ENCODE results near the gene HS6ST3.

The HS6ST3 gene

DNA sequence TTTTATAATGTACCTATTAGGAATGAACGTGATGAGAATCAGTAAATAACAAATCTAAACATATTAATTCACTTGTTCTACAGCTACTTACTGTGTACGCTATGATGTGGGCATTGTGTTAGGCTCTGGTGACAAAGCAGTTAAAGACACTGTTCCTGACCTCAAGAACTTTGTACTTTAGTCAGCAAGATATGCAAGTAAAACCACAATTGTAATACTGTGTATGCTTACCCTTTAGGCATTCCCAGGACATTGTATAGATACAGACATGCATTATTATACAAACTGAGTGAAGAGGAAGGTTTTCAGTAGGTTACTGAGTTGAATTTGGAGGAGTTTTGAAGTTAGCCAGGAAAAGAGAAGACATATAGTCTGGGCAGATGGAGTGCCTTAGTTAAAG is 435.8 kb downstream of the HS6ST3 start:
- H3K4me3 ChIP-seq (ENCODE audit: extremely low read depth, insufficient read depth, low read length, poor library complexity, severe bottlenecking), result no peak overlapping the region
- 100% methylated on average over 1 of the region's 2 CpGs; no CpG with 5 or more reads in 1 of the 2 experiments for WGBS, 2 experiments (ENCODE audit: insufficient coverage in 2 of 2)
- no peaks in the 10 kb centered on the region for H3K4me1 ChIP-seq (ENCODE audit: control insufficient read depth, insufficient read depth, low read length, poor library complexity, severe bottlenecking)
- no peaks in the 10 kb centered on the region for H3K9me3 ChIP-seq (ENCODE audit: control insufficient read depth, low read length)
- no peak overlapping the region for H3K27ac ChIP-seq (ENCODE audit: low read depth, low read length, severe bottlenecking)
- no peaks in the 10 kb centered on the region for H3K36me3 ChIP-seq (ENCODE audit: control insufficient read depth, insufficient read depth, low read length)

DNA sequence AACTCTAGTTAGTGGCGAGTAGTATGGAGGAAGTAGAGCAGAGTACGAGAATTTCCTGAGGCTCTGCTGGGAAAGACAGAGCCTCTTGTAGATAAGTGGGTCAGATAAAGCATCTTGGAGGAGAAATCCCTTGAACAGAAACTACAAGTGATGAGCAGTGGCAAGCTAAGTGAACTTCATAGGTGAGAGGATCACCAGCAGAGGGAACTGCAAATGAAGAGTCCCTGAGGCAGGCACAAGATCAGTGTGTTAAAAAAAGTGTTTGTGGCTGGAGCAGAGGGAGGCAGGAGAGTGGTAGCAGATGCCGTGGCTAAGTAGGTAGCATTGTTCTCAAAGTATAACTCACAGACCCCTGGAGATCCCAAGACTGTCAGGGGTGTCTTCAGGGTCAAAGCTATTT is 437.6 kb downstream of the HS6ST3 start:
- WGBS, 2 experiments (ENCODE audit: insufficient coverage in 2 of 2), result 80 to 91% methylated on average over 1 to 3 of the region's 3 CpGs
- Histone ChIP-seq H3K4me1 (ENCODE audit: control insufficient read depth, insufficient read depth, low read length, poor library complexity, severe bottlenecking) (no peaks in the 10 kb centered on the region), H3K27ac (ENCODE audit: low read depth, low read length, severe bottlenecking) (no peak overlapping the region), H3K4me3 (ENCODE audit: extremely low read depth, insufficient read depth, low read length, poor library complexity, severe bottlenecking) (no peak overlapping the region), H3K36me3 (ENCODE audit: control insufficient read depth, insufficient read depth, low read length) (no peaks in the 10 kb centered on the region), H3K9me3 (ENCODE audit: control insufficient read depth, low read length) (no peaks in the 10 kb centered on the region)

- Histone ChIP-seq H3K4me1 (ENCODE audit: control insufficient read depth, insufficient read depth, low read length, poor library complexity, severe bottlenecking) (no peaks in the 10 kb centered on the region), H3K27ac (ENCODE audit: low read depth, low read length, severe bottlenecking) (no peak overlapping the region), H3K9me3 (ENCODE audit: control insufficient read depth, low read length) (no peaks in the 10 kb centered on the region), H3K4me3 (ENCODE audit: extremely low read depth, insufficient read depth, low read length, poor library complexity, severe bottlenecking) (no peak overlapping the region), H3K36me3 (ENCODE audit: control insufficient read depth, insufficient read depth, low read length) (no peaks in the 10 kb centered on the region)
- WGBS, 2 experiments (ENCODE audit: insufficient coverage in 2 of 2), result 100% methylated on average over 1 of the region's 2 CpGs; no CpG with 5 or more reads in 1 of the 2 experiments
These were observed 442.9 kb downstream of the HS6ST3 start for GRCh38 chr13:96532804-96533203.

- H3K27ac ChIP-seq (ENCODE audit: low read depth, low read length, severe bottlenecking), result no peak overlapping the region
- H3K9me3 ChIP-seq (ENCODE audit: control insufficient read depth, low read length), result no peaks in the 10 kb centered on the region
- 85 to 87% methylated on average over 6 to 7 of the region's 7 CpGs for WGBS, 2 experiments (ENCODE audit: insufficient coverage in 2 of 2)
- H3K4me1 ChIP-seq (ENCODE audit: control insufficient read depth, insufficient read depth, low read length, poor library complexity, severe bottlenecking), result no peaks in the 10 kb centered on the region
- H3K4me3 ChIP-seq (ENCODE audit: extremely low read depth, insufficient read depth, low read length, poor library complexity, severe bottlenecking), result no peak overlapping the region
- H3K36me3 ChIP-seq (ENCODE audit: control insufficient read depth, insufficient read depth, low read length), result no peaks in the 10 kb centered on the region
These were observed 443.5 kb downstream of the HS6ST3 start for GRCh38 chr13:96533408-96533807.

DNA sequence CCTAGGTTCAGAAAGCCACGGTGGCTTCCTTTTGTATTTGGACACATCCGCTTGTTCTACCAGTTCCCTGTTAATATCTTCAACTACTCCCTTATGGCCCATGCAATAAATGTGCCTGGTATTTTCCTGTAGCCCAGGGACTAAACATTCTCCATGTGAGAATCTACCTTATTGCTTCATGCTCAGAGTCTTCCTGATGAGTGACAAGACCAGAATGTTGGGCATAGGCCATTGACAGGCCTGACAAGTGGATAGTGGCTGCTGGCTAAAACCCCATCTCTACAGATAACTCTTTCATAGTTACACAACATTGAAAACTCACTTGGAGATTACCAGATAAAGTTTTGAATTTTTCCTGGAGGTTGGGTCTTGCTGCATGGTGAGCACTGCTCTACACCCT is 449.9 kb downstream of the HS6ST3 start:
- WGBS, 2 experiments (ENCODE audit: insufficient coverage in 2 of 2), result 100% methylated on average over 2 of the region's 2 CpGs; no CpG with 5 or more reads in 1 of the 2 experiments
- H3K27ac ChIP-seq (ENCODE audit: low read depth, low read length, severe bottlenecking), result no peak overlapping the region
- H3K4me1 ChIP-seq (ENCODE audit: control insufficient read depth, insufficient read depth, low read length, poor library complexity, severe bottlenecking), result no peaks in the 10 kb centered on the region

GRCh38 chr13:96540670-96541069 is 450.8 kb downstream of the HS6ST3 start:
- Histone ChIP-seq H3K4me3 (ENCODE audit: extremely low read depth, insufficient read depth, low read length, poor library complexity, severe bottlenecking) (no peak overlapping the region), H3K27ac (ENCODE audit: low read depth, low read length, severe bottlenecking) (no peak overlapping the region), H3K36me3 (ENCODE audit: control insufficient read depth, insufficient read depth, low read length) (no peaks in the 10 kb centered on the region), H3K4me1 (ENCODE audit: control insufficient read depth, insufficient read depth, low read length, poor library complexity, severe bottlenecking) (no peaks in the 10 kb centered on the region), H3K9me3 (ENCODE audit: control insufficient read depth, low read length) (no peaks in the 10 kb centered on the region)
- WGBS, 2 experiments (ENCODE audit: insufficient coverage in 2 of 2), result 93 to 100% methylated on average over 1 to 2 of the region's 3 CpGs

More for the DNA sequence above, 449.9 kb downstream of the HS6ST3 start:
- H3K9me3 ChIP-seq (ENCODE audit: control insufficient read depth, low read length), result no peaks in the 10 kb centered on the region
- no peaks in the 10 kb centered on the region for H3K36me3 ChIP-seq (ENCODE audit: control insufficient read depth, insufficient read depth, low read length)
- H3K4me3 ChIP-seq (ENCODE audit: extremely low read depth, insufficient read depth, low read length, poor library complexity, severe bottlenecking), result no peak overlapping the region

- H3K4me1 ChIP-seq (ENCODE audit: control insufficient read depth, insufficient read depth, low read length, poor library complexity, severe bottlenecking), result no peaks in the 10 kb centered on the region
- no peak overlapping the region for H3K4me3 ChIP-seq (ENCODE audit: extremely low read depth, insufficient read depth, low read length, poor library complexity, severe bottlenecking)
- 67 to 96% methylated on average over 1 to 2 of the region's 2 CpGs for WGBS, 2 experiments (ENCODE audit: insufficient coverage in 2 of 2)
- H3K36me3 ChIP-seq (ENCODE audit: control insufficient read depth, insufficient read depth, low read length), result no peaks in the 10 kb centered on the region
- H3K9me3 ChIP-seq (ENCODE audit: control insufficient read depth, low read length), result no peaks in the 10 kb centered on the region
- H3K27ac ChIP-seq (ENCODE audit: low read depth, low read length, severe bottlenecking), result no peak overlapping the region
These were observed 453.1 kb downstream of the HS6ST3 start for GRCh38 chr13:96542986-96543385.

DNA sequence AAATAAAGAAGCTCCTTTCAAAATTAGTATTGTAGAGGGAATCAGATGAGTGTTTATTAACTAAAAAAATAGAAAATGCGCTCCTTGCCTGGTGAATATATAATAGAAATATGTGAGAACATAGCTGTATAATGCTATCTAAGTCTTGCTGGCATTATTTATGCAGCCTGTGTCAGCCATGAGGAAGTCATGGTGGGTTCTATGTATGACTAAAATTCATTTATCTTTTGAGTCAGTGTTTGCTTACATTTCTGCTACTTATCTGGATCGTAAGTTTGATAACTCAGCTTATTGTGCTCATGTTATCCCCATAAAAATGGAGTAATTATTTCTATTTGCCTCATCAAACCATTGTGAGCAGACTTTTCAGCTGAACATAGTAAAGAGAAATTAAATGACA is 455.1 kb downstream of the HS6ST3 start:
- Histone ChIP-seq H3K27ac (ENCODE audit: low read depth, low read length, severe bottlenecking) (no peak overlapping the region), H3K4me3 (ENCODE audit: extremely low read depth, insufficient read depth, low read length, poor library complexity, severe bottlenecking) (no peak overlapping the region), H3K9me3 (ENCODE audit: control insufficient read depth, low read length) (no peaks in the 10 kb centered on the region), H3K36me3 (ENCODE audit: control insufficient read depth, insufficient read depth, low read length) (no peaks in the 10 kb centered on the region), H3K4me1 (ENCODE audit: control insufficient read depth, insufficient read depth, low read length, poor library complexity, severe bottlenecking) (no peaks in the 10 kb centered on the region)
- 86 to 100% methylated on average over 1 of the region's 2 CpGs for WGBS, 2 experiments (ENCODE audit: insufficient coverage in 2 of 2)

DNA sequence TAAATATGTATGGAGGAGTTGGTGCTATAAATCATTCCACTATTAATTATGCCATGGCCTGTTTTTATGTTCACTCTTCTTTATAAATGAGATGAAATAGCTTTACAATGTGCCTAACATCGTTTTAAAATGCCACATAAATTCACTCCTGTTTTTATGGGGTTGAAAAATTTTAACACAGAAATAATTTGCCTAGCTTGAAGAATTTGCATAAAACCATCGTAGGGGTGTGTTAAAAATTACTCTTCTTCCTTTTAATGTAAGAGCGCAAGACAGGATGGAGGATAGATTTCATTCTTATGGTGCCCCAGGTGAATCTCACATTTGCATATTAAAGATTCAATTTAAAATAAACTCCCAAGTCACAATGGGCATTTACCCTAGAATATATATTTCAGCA is 456.6 kb downstream of the HS6ST3 start:
- no peaks in the 10 kb centered on the region for H3K4me1 ChIP-seq (ENCODE audit: control insufficient read depth, insufficient read depth, low read length, poor library complexity, severe bottlenecking)
- WGBS, 2 experiments (ENCODE audit: insufficient coverage in 2 of 2), result 86% methylated on average over 1 of the region's 3 CpGs; no CpG with 5 or more reads in 1 of the 2 experiments
- H3K27ac ChIP-seq (ENCODE audit: low read depth, low read length, severe bottlenecking), result no peak overlapping the region
- no peak overlapping the region for H3K4me3 ChIP-seq (ENCODE audit: extremely low read depth, insufficient read depth, low read length, poor library complexity, severe bottlenecking)
- no peaks in the 10 kb centered on the region for H3K36me3 ChIP-seq (ENCODE audit: control insufficient read depth, insufficient read depth, low read length)
- H3K9me3 ChIP-seq (ENCODE audit: control insufficient read depth, low read length), result no peaks in the 10 kb centered on the region

DNA sequence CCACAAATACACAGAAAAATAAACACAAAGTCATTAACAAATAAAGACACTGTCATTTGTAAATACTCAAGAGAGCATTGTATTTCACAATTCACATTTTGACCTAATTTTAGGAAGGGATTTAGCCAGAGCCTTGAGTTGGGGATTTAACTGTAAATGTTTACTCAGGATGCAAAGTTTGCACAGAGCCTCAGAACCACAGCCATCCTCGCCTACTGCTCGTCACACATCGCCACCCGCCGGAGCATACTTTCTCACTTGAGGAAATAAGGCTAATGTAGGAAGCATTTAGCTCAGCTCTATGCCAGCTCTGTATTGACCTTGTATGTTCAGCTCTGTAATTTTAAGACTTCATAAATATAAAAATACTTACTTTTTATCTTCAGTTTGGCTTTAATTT is 461.6 kb downstream of the HS6ST3 start:
- Histone ChIP-seq H3K4me1 (ENCODE audit: control insufficient read depth, insufficient read depth, low read length, poor library complexity, severe bottlenecking) (no peaks in the 10 kb centered on the region), H3K9me3 (ENCODE audit: control insufficient read depth, low read length) (no peaks in the 10 kb centered on the region), H3K27ac (ENCODE audit: low read depth, low read length, severe bottlenecking) (no peak overlapping the region), H3K4me3 (ENCODE audit: extremely low read depth, insufficient read depth, low read length, poor library complexity, severe bottlenecking) (no peak overlapping the region), H3K36me3 (ENCODE audit: control insufficient read depth, insufficient read depth, low read length) (no peaks in the 10 kb centered on the region)
- WGBS, 2 experiments (ENCODE audit: insufficient coverage in 2 of 2), result 75 to 100% methylated on average over 2 to 3 of the region's 5 CpGs

DNA sequence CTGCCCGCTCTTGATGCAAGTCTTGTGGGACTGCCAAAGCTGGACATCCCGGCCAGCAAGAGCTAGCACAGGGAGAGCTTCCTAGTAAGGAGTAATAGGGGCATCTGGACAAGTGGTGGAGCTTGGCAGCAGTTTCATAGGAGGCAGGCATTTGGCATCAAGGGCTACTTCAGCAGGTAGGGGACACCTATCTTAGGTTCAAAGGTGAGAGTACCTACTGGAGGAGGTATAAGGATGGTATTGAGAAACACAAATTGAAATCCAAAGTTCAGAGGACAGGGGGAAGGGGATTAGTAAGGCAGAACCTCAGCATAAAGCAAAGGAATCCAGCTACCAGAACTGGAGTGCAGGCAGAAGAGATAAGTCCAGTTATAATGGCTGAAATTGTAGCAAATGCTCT is 462.7 kb downstream of the HS6ST3 start:
- H3K4me1 ChIP-seq (ENCODE audit: control insufficient read depth, insufficient read depth, low read length, poor library complexity, severe bottlenecking), result no peaks in the 10 kb centered on the region
- 93% methylated on average over 2 of the region's 2 CpGs; no CpG with 5 or more reads in 1 of the 2 experiments for WGBS, 2 experiments (ENCODE audit: insufficient coverage in 2 of 2)
- H3K36me3 ChIP-seq (ENCODE audit: control insufficient read depth, insufficient read depth, low read length), result no peaks in the 10 kb centered on the region
- no peak overlapping the region for H3K4me3 ChIP-seq (ENCODE audit: extremely low read depth, insufficient read depth, low read length, poor library complexity, severe bottlenecking)
- no peaks in the 10 kb centered on the region for H3K9me3 ChIP-seq (ENCODE audit: control insufficient read depth, low read length)
- H3K27ac ChIP-seq (ENCODE audit: low read depth, low read length, severe bottlenecking), result no peak overlapping the region

Measured in mesodermal cell (in vitro differentiated cells).